ENCODE measurements around the gene FOXP3.

GRCh38 chrX:49273181-49273727, 8.7 kb upstream of the FOXP3 start:
- TF ChIP-seq CEBPB (IDR thresholded peaks at IDR 0.05; ENCODE audit: low read depth, low read length), result no peak
- no peak for TF ChIP-seq POLR2A (IDR thresholded peaks at IDR 0.05; ENCODE audit: low read depth, low read length)
- TF ChIP-seq CTCF (conservative IDR thresholded peaks at IDR 0.05; ENCODE audit: low read depth, low read length), result no peak
- TF ChIP-seq MAZ (IDR thresholded peaks at IDR 0.05; ENCODE audit: borderline replicate concordance, low read depth, low read length), result no peak
- TF ChIP-seq, protein P1, sequence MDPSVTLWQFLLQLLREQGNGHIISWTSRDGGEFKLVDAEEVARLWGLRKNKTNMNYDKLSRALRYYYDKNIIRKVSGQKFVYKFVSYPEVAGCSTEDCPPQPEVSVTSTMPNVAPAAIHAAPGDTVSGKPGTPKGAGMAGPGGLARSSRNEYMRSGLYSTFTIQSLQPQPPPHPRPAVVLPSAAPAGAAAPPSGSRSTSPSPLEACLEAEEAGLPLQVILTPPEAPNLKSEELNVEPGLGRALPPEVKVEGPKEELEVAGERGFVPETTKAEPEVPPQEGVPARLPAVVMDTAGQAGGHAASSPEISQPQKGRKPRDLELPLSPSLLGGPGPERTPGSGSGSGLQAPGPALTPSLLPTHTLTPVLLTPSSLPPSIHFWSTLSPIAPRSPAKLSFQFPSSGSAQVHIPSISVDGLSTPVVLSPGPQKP (IDR thresholded peaks at IDR 0.05; ENCODE audit: borderline replicate concordance, low read depth, low read length), result no peak
- TF ChIP-seq RAD21 (IDR thresholded peaks at IDR 0.05; ENCODE audit: low read length), result no peak
- no peak for TF ChIP-seq CHD1 (IDR thresholded peaks at IDR 0.05; ENCODE audit: low read depth, low read length)
- no peak for TF ChIP-seq RFX5 (IDR thresholded peaks at IDR 0.05; ENCODE audit: low read depth, low read length)
- TF ChIP-seq BHLHE40 (IDR thresholded peaks at IDR 0.05; ENCODE audit: low read depth, low read length), result no peak
- TF ChIP-seq, protein P2, sequence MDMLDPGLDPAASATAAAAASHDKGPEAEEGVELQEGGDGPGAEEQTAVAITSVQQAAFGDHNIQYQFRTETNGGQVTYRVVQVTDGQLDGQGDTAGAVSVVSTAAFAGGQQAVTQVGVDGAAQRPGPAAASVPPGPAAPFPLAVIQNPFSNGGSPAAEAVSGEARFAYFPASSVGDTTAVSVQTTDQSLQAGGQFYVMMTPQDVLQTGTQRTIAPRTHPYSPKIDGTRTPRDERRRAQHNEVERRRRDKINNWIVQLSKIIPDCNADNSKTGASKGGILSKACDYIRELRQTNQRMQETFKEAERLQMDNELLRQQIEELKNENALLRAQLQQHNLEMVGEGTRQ (IDR thresholded peaks at IDR 0.05; ENCODE audit: low read depth, low read length), result no peak
- TF ChIP-seq SMC3 (IDR thresholded peaks at IDR 0.05; ENCODE audit: low read depth, low read length), result no peak
- no peak for TF ChIP-seq MAFK (IDR thresholded peaks at IDR 0.05; ENCODE audit: low read depth, low read length)
